HCT116 (cell line): ENCODE results near the gene PDE6D.

Source experiments
- CEBPB ChIP-seq: IDR thresholded peaks from 2 replicates; pipeline ENCODE4 v1.6.1; 2012; ENCODE audit warnings: low read depth
- EZH2 ChIP-seq: fragments of 200-600 bp; sonication (generic); IDR thresholded peaks from 2 replicates; pipeline ENCODE4 v1.6.1; 2017; ENCODE audit warnings: antibody characterized with exemption, mixed run types
- EZH2phosphoT487 ChIP-seq: fragments of 200-600 bp; IDR thresholded peaks from 2 replicates; pipeline ENCODE4 v1.6.1; 2018; ENCODE audit warnings: antibody characterized with exemption, borderline replicate concordance
- FOSL1 ChIP-seq: IDR thresholded peaks from 2 replicates; pipeline ENCODE4 v1.6.1; 2012; ENCODE audit warnings: low read depth
- POLR2A ChIP-seq: IDR thresholded peaks from 2 replicates; pipeline ENCODE4 v1.7.0; 2011; ENCODE audit warnings: borderline replicate concordance; ENCODE audit not compliant: insufficient read depth, insufficient read length; ENCODE audit errors: extremely low read depth
- RAD21 ChIP-seq: IDR thresholded peaks from 2 replicates; pipeline ENCODE4 v1.6.1; 2012; ENCODE audit warnings: low read depth, mild to moderate bottlenecking
- REST ChIP-seq: IDR thresholded peaks from 2 replicates; pipeline ENCODE4 v1.6.1; 2012; ENCODE audit warnings: low read depth
- ZFX ChIP-seq: fragments of 450-650 bp; IDR thresholded peaks from 2 replicates; pipeline ENCODE4 v1.6.1; 2017
- TF ChIP-seq, protein P1 (sequence below), 3 experiments: fragments of 200-600 bp in 1 of 3; sonication (generic) in 1 of 3; IDR thresholded peaks in 2 of 3; conservative IDR thresholded peaks in 1 of 3; 2 replicates each; pipeline ENCODE4 v1.5.1; 2012 to 2017; ENCODE audit warnings: low read depth in 2 of 3, low read length in 2 of 3, antibody characterized with exemption in 1 of 3, borderline replicate concordance in 1 of 3, control low read depth in 1 of 3, mild to moderate bottlenecking in 1 of 3, mixed read lengths in 1 of 3, mixed run types in 1 of 3, moderate library complexity in 1 of 3; ENCODE audit not compliant: insufficient read depth in 1 of 3

GRCh38 chr2:231710799-231711676 lies 70.0 kb downstream of the PDE6D start:
- TF ChIP-seq ZFX (peak; percentile 21; the same call in 1 of the 2 replicates), RAD21 (no peak), EZH2 (no peak), POLR2A (no peak), CEBPB (no peak), FOSL1 (no peak), REST (no peak), EZH2phosphoT487 (no peak)
- TF ChIP-seq, protein P1, sequence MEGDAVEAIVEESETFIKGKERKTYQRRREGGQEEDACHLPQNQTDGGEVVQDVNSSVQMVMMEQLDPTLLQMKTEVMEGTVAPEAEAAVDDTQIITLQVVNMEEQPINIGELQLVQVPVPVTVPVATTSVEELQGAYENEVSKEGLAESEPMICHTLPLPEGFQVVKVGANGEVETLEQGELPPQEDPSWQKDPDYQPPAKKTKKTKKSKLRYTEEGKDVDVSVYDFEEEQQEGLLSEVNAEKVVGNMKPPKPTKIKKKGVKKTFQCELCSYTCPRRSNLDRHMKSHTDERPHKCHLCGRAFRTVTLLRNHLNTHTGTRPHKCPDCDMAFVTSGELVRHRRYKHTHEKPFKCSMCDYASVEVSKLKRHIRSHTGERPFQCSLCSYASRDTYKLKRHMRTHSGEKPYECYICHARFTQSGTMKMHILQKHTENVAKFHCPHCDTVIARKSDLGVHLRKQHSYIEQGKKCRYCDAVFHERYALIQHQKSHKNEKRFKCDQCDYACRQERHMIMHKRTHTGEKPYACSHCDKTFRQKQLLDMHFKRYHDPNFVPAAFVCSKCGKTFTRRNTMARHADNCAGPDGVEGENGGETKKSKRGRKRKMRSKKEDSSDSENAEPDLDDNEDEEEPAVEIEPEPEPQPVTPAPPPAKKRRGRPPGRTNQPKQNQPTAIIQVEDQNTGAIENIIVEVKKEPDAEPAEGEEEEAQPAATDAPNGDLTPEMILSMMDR (IDR thresholded peaks at IDR 0.05 in 2 of 3, conservative IDR thresholded peaks at IDR 0.05 in 1 of 3; ENCODE audit: borderline replicate concordance in 1 of 3, insufficient read depth in 1 of 3, low read depth in 2 of 3, low read length in 2 of 3), result no peak
